Muscle of arm (tissue), 12 donors: ENCODE data around the gene DNAL4. TPM values are rescaled to one million over a fixed set of nuclear protein-coding genes. Genes with fewer than 3 reads are reported as not detected.

Source experiments
- DNase-seq: peaks from one replicate; pipeline ENCODE4 v3.0.0-alpha.2; 2013
- polyA plus RNA-seq, 12 donors: library from polyadenylated mRNA; unstranded; fragments of 120-200 nt; gene quantifications; one replicate each; pipeline ENCODE4 v1.2.1, GENCODE V29; 2013; ENCODE audit not compliant: insufficient read length in 12 of 12

DNAL4 gene
- polyA plus RNA-seq, 12 donors, result 9.0 to 33.7 (median 12.0) TPM; not detected in 1

DNA sequence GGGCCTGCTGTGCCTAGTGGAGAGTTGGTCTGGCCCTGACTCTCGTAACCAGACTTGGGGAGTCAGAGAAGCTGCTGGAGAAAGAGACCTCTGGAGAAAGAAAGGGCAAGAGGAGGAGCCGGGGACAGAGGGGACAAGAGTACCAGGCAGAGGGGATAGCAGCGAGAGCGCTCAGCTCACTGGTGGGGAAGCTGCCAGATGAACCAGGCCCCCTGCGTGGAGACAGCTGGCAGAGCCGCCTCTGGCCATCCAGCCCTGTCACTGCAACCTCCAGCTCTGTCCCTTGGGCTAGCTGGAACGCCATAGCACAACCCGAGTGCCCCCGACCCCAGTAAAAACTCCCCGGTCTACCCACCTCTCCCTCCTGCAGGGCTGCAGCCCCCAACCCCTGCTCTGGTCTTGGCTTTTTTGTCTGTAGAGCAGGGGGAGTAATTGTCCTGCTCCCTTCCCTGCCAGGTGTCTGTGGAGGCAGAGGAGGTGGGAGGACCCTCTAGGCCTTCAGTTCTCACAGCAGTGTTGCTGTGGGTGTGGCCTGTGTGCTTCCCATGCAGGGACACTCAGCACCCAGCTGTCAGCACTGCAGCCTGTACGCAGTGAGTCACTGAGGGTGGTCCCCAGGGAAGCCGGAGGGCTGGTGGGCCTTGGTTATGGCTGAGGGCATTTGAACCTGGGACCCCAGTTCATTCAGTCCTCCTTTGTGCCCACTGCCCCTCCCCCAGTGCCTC, 33.3 kb downstream of the DNAL4 start:
- DNase-seq, result no peak

DNA sequence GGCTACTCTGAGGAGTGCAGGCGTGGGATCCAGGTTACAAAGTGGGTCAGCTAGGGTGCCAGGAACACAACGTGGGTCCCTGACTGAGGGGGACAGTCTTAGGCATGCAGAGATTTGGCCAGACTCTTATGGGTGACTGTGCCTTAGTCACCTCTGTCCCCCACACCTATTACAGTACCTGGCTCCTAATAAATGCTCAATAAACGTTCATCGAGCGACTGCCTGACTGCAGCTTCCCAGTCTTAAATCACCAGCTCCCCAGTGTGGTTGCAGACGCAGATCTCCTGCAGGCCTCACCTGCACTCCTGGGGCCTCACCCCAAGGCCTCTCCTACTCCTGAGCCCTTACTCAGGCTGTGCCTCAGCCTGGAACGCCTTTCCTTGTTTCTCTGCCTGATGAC, 34.9 kb downstream of the DNAL4 start:
- no peak for DNase-seq

DNA sequence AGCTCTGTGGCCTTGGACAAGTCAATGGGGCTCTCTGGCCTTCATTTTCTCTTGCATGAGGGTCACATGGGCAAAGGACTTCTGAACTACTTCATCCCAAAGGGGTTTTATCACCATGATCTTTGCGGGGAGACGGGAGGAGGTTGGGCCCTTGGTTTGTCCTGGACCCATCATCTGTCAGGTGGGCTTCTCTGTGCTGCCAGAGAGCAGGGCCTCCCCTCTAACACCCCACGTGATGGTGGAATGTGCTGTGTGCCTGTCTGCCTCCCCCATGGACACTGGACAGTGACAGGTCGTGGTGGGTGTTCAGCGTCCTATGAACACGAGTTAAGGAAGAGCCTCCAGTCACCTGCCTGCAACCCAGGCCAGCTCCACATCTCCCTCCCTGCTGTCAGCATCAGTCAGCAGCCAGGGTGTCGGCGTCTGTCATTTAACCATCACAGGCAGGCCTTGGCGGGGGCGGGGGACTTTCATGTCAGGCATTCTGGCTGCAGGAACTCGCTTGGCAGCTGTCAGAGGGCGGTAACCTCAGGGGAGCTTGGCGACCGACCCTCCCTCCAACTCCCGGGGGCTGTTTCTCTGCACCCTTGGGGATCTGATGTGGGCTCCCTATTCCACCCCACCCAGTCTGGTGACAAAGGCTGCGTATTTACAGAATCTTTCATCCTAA, 35.5 kb downstream of the DNAL4 start:
- DNase-seq, result no peak

DNA sequence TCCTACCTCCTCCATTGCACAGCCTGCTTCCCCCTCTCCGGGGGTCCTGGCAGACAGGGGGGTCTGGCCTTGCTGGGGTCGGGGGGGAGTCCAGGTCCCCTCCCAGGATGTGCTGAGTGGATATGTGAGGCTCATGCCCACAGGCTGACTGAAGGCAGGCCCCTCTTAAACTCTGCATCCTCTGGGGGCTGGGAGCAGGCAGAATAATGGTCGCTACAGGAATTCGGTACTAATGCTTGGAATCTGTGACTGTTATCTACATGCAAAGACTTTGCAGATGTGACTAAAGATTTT, 36.5 kb downstream of the DNAL4 start:
- DNase-seq, result no peak

DNA sequence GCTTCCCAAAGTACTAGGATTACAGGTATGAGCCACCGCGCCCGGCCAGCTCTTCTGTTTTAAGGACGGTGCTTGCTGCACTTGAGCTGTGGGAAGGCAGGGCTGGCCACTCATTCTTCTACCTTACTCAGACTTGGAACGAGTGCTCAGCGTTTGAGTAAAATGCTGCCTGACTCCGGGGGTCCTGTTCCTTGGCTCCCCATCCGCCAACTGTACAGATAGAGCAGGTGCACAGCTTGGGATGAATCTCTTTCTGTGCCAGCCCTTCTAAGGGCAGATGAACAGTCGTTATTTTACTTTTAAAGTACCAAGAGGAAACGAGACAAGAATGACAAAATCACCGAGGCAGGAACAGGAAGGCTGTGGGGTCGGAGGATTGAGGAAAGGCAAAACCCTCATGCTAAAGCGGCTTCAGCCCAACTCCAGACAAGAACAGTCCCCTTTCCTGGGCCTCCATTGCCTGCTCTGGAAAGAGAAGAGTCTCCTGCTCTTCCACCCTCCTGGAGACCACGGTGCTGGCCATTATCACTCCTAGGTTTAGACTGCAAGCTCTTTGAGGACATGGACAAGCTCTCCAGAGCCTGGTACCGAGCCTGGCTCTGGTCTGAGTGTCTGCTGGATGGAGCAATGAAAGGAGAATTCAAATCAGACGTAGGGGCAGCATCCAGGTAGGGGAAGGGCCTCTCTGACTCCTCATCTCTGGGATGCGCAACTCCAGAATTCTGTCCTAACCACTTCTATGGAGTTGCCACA, 37.1 kb downstream of the DNAL4 start:
- no peak for DNase-seq

DNA sequence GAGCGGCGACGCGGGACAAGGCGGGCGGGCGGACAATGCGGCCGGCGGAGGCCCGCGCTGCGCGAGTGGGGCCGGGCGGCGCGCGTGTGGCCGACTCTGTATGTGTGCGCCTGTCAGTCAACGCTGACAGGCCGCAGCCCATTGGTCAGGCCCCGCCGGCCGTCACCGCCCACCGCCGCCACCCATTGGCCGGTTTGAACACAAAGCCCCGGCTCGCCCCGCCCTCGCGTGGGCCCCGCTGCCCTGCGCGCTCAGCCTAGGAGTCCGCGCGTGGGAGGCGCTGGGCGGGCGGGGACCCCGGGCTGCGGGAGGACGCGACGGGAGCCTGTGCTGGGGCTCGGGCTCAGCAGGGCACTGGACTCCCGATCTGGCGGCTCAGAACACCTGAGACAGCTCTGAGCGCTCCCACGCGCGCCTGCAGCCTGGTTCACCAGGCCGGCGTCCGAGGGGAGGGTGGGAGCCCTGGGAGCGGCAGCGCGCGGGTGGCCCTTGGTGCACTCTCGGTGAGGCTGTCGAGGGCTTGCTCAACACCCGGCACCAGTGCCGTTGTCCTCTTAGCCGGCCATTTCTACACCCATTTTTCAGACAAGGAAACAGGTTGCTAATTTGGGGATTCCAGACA, 37.9 kb downstream of the DNAL4 start, which contains the start of gene SUN2:
Gene SUN2, minus strand, starts transcription at position 88 of the 622 bp plus-strand sequence. CDS start 3,370 bp downstream, outside the sequence.
- peak; percentile 90 for DNase-seq

DNA sequence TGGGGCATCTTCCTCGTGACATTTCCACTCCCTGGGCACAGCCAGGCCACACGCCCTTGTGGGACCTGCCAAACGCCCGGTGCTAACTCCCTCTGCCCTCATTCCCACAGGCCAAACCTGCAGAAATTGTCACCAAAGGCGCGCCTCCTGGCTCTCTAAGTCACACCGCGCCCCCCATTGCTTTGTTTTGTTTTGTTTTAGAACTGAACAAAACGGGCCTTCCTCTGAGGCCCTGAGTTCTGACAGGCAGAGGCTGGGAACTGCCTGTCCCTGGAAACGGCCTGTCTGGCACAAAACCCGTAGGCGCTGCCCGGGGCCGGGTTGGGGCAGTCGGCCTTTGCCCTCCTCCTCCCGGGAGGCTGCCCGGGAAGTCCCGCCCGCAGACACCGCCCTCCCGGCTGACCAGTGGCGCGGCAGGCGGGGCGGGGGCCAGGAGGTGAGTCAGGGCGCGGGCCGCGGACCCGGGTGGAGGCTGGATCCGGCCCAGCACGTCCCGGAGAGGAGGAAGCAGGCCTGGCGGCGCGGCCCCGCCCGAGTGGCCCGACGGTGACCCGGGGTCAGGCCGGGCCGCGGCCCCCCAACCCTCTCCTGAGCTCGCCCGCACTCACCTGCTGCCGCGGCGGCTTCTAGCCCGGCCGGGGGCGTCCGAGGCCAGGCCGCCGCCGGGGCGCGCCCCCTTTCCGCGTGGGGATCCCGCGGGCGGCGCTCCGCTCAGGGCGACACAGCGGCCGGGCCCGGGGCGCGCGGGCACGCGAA, 38.6 kb downstream of the DNAL4 start:
- DNase-seq, result peak; percentile 39

DNA sequence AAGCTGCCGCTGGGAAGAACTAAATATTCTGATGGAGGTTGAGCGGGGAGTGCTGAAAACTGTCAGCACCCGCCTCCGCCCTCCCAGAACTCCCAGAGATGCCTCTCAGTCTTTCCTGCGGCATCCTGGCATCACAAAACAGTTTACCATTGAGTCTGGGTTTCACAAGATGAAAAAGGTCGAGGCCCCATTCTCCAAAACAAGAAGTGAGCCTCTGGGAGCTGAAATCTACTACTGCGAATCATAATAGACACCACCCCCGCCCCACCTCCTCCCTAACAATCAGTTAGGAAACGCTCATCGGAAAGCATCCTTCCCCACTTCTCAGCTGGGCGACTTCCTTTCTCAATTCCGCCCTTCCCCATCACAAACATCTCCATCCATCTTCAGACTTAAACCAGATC, 39.2 kb downstream of the DNAL4 start:
- DNase-seq, result no peak

DNA sequence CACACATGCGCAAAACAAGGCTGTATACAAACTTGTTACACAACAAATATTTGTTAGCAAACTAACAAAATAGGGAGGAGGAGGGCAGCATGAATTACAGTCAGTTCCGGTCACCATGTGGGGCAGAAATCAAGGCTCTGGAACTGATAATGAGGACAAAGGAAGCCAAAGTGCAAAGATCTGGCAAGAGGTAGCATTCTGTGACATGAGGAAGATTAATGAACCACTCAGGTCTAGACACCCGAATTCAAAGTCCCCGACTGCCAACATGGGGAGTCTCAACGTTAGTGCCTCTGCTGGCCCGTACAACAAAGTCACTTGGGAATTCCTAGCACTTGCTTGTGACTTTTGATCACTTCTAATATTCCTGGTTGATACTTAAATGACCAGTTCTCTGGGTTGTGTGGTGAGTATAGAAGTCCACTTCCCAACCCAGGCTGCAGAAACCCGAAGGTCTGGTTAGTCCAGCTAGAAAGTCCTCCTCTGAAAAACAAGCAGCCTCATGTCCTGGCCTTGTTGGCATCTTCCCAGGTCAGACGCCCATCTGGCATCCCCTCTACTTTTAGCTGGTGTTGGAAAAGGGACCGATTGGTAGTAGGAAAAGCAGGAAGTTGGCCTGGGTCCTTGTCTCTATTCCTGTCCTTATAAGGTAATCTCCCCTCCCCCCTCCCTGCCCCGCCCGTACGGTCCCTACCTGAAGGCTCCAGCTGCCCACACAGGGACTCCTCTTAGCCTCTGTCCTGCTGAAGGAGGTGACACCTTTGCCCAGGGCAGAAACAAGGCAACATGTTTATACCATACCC, 39.8 kb downstream of the DNAL4 start:
- DNase-seq, result no peak

DNA sequence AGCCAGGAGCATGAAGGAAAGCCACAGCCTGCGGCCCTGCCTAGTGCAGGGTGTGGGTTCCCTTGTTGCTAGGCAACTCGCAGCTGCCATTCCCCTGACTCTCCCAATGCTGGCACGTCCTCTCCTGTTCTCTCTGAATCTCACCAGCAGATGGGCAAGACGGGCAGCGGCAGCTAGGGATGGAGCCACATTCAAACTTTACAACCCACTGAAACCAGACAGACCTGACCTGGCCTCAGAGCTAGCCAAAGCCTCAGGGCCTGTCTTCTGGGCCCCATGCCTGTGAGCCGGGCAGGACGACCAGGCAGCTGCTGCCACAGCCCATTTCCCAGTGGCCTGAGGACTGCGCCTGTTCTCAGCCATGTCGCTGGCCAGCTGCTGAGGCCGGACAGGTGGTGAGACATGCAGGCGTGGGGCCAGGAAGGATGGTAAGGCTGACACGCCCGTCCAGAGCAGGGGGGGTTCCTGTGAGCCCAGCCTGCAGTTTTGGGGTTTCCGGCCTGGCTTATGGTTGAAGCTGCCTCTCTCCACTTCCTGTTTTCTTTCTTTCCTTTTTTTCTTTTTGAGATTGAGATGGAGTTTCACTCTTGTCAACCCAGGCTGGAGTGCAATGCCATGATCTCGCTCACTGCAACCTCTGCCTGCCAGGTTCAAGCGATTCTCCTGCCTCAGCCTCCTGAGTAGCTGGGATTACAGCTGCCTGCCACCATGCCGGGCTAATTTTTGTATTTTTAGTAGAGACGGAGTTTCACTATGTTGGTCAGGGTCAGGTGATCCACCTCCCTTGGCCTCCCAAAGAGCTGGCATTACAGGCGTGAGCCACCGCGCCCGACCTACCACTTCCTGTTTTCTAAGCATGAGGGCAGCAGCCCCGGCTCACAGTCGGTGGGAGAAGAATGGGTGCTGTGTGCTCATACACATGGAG, 42.3 kb downstream of the DNAL4 start:
- peak; percentile 49 for DNase-seq

DNA sequence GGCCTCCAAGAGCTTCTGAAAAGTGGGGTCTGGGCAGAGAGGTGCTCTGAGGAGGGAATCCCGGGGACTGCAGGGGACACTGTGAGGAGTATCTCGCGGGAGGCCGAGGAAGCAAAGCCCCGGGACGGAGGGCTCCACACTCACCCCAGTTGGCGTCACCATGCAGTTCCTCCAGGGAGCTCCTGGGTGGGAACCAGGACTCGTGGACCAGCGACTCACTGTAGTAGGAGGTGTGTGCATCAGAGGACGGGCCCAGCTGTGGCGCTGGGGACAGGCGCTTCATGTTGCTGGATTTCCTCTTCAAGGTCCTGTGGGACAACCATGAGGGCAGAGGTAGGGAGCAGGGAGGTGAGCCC, 42.9 kb downstream of the DNAL4 start:
- DNase-seq, result no peak

DNA sequence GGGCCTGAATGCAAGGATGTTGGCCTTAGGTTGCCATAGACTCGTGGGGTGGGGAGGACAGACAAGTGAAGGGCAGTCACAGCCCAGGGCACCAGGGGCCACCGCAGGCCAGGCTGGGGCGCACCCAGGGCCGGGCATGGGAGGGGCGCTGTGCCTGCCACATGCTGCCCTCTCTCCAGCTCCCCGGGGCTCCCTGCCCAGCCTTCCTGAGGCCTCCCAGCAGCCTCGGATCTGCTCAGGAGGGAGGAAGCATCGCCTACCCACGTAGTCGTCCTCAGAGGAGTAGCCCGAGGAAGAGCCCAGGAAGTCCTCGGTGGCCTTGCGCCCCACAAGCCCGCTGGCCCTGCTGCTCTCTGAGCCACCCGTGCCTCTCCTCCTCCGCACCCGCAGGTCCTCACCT, 43.3 kb downstream of the DNAL4 start:
- no peak for DNase-seq

DNA sequence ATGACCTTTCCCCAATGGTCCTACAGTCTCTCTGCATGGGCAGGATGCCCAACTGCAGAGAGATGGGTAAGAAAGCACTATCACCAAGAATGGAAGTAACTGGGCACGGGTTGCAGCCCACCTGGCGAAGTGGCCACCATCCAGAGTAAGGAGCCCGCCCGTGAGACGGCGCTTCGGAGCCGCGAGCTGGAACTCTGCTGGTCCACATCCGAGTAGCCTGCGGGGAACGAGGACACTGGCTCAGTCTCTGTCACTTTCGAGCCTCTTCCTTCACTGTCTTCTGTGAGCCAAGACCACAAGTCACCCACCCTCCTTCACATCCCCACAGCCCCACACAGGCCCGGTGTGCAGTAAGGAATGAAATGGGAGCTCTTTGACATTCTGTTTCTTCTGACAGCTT, 43.8 kb downstream of the DNAL4 start:
- no peak for DNase-seq

DNA sequence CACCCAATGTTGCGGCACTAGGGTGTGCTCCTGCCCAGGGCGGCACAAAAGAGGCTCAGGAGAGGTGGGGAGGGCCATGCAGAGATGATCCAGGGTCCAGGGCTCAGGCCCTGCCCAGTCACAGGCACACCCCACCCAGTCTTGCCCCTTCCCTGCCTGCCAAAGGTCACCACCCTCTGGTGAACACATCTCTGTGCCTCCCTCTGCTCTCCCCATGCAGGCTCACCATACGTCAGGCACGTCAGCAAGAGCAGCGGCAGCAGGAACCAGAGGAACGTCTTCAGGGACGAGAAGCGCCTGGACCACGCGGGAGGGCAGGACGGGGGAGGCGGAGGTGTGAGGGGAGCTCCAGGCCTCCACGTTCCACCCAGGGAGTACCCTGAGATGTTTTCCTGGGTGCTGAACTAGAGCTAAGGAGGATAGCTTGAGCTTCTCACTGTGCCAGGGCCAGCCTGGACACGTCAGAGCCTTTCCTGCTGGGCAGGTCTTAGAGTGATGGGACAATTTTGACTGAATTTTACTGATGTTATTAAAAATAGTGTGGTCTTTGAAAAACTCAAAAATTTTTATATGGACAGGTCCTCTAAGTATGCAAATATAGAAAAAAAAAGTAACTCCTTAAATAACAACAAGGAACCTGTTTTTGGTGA, 45.3 kb downstream of the DNAL4 start:
- no peak for DNase-seq

DNA sequence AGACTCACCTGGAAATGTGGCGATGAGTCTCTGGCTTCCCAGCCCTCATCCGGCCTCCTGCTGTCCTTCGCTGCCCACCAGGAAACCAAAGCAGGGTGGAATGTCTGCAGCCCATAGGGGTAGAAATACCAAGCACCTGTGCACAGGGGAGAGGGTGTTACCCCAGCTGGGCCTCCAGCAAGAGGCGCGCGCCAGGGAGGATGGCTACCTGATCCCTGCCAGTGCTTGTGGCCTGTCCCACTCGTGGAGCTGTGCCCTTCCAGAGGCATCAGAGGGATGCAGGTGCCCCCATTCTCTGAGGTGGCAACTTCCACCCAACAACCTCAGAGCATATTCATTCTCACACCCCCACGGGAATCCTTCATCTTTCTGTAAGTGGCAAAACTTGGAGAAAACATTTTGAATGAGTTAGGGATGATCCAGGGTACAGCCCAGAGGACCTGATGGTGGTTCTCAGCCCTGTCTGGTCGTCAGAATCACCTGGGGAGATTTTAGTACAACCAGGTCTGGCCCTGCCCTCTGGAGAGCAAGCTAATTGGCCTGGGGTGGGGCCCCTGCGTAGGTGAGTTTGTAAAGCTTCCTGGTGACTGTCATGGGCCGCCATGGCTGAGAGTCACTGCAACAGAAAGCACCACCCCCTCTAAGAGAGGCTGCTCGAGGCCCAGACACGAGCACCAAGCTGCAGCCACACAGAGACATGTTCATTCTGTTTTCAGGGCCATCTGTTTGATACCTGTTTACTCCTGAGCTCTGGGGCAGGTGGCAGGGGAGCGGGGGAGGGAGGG, 48.1 kb downstream of the DNAL4 start:
- no peak for DNase-seq

DNA sequence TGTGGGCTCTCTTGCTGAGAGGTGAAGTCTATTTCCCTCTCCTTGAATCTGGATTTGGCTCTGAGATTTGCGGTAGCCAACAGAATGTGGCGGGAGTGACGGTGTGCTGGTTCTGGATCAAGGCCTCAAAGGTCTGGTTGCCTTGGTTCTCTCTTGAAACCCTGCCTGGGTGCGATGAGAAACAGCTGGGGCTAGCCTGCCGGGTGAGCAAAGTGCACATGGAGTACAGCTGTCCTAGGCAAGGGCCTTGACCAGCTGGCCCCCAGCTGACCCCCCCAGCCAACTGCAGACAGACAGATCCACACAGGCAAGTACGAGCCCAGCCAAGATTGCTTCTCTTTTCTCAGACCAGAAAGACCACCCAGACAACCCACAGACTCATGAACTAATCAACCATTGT, 49.0 kb downstream of the DNAL4 start:
- no peak for DNase-seq

DNA sequence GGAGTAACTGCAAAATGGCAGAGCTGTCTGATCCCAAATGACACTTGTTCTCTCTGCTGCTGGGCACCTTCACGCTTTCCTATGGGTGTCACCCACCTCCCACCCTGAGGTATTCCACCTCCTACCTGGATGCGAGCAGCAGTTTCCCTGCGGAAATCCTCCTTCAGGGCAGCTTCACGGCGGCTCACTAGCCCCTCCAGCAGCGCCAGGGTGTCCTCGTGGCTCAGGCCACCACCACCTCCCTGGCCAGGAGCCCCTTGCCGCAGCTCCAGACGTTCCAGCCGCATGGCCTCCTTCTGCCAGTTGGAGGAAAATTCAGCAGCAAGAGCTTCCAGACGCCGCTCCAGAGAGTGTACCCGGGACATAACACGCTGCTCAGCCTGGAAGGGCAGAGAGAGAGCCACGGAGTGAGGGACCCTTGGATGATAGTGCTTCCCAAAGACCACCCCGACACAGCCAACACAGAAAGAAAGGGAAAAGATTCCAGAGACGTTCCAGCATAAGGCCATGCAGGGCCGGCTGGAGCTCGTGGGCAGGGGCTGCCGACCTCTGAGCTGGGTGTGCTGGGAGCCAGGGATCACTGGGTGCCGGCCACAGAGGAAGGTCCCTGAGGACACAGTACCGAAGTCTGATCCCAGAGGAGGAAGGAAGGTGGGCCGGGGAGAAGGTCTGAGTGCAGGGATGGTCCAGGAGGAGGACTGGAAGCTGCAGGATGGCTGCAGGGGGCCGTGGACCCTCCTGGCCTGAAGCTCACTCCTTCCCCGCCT, 51.6 kb downstream of the DNAL4 start:
- DNase-seq, result no peak

DNA sequence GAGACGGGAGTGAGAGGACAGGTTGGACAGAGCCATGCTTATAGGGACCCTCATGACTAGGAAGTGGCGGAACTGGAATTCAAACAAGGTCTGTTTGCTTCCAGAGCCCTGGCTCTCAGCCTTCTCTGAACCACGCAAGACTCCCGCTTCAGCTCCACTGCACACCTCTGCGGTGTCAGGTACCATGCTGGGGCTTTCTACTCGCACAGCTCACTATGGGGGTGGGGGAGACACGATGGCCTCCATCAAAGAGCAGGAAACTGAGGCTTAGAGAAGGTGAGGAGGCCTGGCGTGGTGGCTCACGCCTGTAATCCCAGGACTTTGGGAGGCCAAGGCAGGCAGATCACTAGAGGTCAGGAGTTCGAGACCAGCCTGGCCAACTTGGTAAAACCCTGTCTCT, 52.4 kb downstream of the DNAL4 start:
- DNase-seq, result no peak
